Hematopoietic multipotent progenitor cell treated with erythropoietin and hydrocortisone succinate and interleukin-3 and kit ligand, for 15 days (in vitro differentiated cells): ENCODE measurements around the gene MPRIP.
"Not testable (repeated sequence)": the region's sequence is repeated elsewhere in the genome, so short reads cannot be mapped to it uniquely, and the experiment has no call there.

Experiments used
- DNase-seq: peaks from one replicate; pipeline ENCODE4 v3.0.0-alpha.2; 2015; ENCODE audit warnings: low spot score

The MPRIP gene

GRCh38 chr17:17127156-17127555, 84.9 kb downstream of the MPRIP start:
- no peak for DNase-seq

- no peak for DNase-seq
These were observed 85.6 kb downstream of the MPRIP start for GRCh38 chr17:17127730-17128291.

GRCh38 chr17:17128476-17129075, 86.3 kb downstream of the MPRIP start:
- DNase-seq, result no peak

- no peak for DNase-seq
These were observed 87.2 kb downstream of the MPRIP start for GRCh38 chr17:17129466-17129865.

- DNase-seq, result peak; percentile 31
These were observed 88.0 kb downstream of the MPRIP start for GRCh38 chr17:17130077-17130844.

GRCh38 chr17:17131839-17132238, 89.6 kb downstream of the MPRIP start:
- no peak for DNase-seq

- no peak for DNase-seq
These were observed 90.5 kb downstream of the MPRIP start for GRCh38 chr17:17132746-17133145.

GRCh38 chr17:17134051-17134956, 92.0 kb downstream of the MPRIP start:
- no peak for DNase-seq

GRCh38 chr17:17134957-17135333, 92.7 kb downstream of the MPRIP start:
- no peak for DNase-seq

- not testable (repeated sequence) for DNase-seq
These were observed 94.0 kb downstream of the MPRIP start for GRCh38 chr17:17136221-17136620.

GRCh38 chr17:17137731-17138585, 95.7 kb downstream of the MPRIP start:
- no peak for DNase-seq

- DNase-seq, result no peak
These were observed 97.8 kb downstream of the MPRIP start for GRCh38 chr17:17139972-17140589.

- DNase-seq, result no peak
These were observed 98.3 kb downstream of the MPRIP start for GRCh38 chr17:17140590-17140980.

- DNase-seq, result no peak
These were observed 99.0 kb downstream of the MPRIP start for GRCh38 chr17:17141279-17141678.

GRCh38 chr17:17141860-17142552, 99.7 kb downstream of the MPRIP start:
- peak; percentile 55 for DNase-seq

- DNase-seq, result no peak
These were observed 100.3 kb downstream of the MPRIP start for GRCh38 chr17:17142556-17142955.

GRCh38 chr17:17143501-17143900, 101.2 kb downstream of the MPRIP start:
- DNase-seq, result no peak

GRCh38 chr17:17144061-17144460, 101.8 kb downstream of the MPRIP start:
- no peak for DNase-seq

GRCh38 chr17:17144916-17145665, 102.8 kb downstream of the MPRIP start:
- peak; percentile 9 for DNase-seq
